ENCODE measurements around the gene AP3M1. TPM values are rescaled to one million over a fixed set of nuclear protein-coding genes. Genes with fewer than 3 reads are reported as not detected.
"Not testable (repeated sequence)": the region's sequence is repeated elsewhere in the genome, so short reads cannot be mapped to it uniquely, and the experiment has no call there.

AP3M1 gene, protein sequence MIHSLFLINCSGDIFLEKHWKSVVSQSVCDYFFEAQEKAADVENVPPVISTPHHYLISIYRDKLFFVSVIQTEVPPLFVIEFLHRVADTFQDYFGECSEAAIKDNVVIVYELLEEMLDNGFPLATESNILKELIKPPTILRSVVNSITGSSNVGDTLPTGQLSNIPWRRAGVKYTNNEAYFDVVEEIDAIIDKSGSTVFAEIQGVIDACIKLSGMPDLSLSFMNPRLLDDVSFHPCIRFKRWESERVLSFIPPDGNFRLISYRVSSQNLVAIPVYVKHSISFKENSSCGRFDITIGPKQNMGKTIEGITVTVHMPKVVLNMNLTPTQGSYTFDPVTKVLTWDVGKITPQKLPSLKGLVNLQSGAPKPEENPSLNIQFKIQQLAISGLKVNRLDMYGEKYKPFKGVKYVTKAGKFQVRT
- 10 to 100 TPM; 41.9 to 42.0 TPM for total RNA-seq

DNA sequence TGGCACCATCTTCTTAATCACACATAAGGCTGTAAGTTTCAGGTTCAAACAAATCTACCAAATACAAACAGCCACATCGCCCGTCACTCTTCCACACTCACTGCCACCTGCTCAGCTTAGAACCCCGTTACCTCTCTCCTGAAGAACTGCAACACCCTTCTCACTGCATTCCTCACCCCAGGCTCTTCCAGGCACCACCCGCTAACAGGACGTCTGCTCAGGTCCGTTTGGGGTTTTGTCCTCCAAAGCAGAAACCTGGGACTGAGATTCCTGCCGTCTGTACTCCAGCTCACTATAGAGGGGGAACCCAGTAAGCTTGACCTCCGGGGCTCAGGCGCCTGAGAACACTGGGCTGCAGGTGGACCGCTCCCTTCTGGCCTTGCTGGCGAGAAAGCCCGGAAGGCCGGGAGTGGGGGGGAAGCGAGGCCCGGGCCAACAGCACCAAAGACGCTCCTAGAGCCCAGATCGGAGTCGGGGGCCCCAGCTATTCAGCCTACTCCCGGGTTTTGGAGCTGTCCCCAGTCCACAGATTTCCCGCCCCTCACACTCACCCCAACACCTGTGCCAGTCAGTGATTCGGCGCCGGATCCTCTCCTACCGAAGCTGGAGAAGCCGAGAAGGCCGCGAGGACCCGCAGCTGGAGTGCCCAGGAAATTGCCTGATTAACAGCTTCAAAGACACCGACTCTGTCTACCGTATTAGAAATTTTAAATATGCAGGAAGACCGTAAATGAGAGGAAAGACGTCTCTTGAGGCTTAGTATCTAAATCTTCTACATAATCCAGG is at the start of gene AP3M1:
TSS of gene AP3M1 (minus strand) at position 625 of the 786 bp plus-strand sequence. CDS start 12,449 bp downstream, outside the sequence.
- DNase-seq (peak; percentile 90), ATAC-seq (peak; percentile 66)
- ChIA-PET POLR2A (interaction anchor here (0.6 to 3.8 kb wide), 4 partner anchors 17 to 335 kb away, joined by 3 to 19 read pairs (median 4); no protein-coding TSS in a partner anchor), CTCF (interaction anchor here (0.8 to 1.8 kb wide), 5 partner anchors 17 to 950 kb away, joined by 3 to 8 read pairs (median 4); no protein-coding TSS in a partner anchor)
- peak within 1 kb of the TSS; percentile 85 for H3K27ac Mint-ChIP-seq
- peaks cover 14% of the 10 kb centered on the region for H3K36me3 Mint-ChIP-seq (ENCODE audit: low read depth)
- H3K27me3 Mint-ChIP-seq, result no peaks in the 10 kb centered on the region
- no peak within 1 kb of the TSS for H3K4me3 Mint-ChIP-seq
- H3K4me1 Mint-ChIP-seq, result peaks cover 51% of the 10 kb centered on the region
- H3K9me3 Mint-ChIP-seq (ENCODE audit: low read depth), result no peaks in the 10 kb centered on the region
- intact Hi-C loops (cut with DNase I, micrococcal nuclease), result loop anchor here (1.0 to 10.0 kb wide), 9 partner anchors 64 to 1082 kb away; partner anchors contain the start of genes SAMD8 (in 2 of the 2) and ZSWIM8 (in 1 of the 2)

DNA sequence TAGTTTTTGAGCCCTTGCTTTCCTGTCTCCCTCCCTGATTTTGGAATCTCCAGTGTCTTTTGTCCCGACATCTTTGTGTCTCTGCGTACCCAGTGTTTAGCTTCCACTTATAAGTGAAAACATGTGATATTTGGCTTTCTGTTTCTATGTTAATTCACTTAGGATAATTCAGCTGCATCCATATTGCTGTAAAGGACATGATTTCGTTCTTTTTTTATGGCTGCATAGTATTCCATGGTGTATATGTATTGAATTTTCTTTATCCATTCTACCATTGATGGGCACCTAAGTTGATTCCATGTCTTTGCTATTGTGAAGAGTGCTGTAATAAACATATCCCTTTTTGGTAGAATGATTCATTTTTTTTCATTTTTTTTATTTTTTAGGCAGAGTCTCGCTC is 48.7 kb upstream of the AP3M1 start:
- Mint-ChIP-seq H3K9me3 (ENCODE audit: low read depth) (no peaks in the 10 kb centered on the region), H3K4me1 (peaks cover 18% of the 10 kb centered on the region), H3K27ac (no peak overlapping the region), H3K4me3 (no peak overlapping the region), H3K36me3 (ENCODE audit: low read depth) (peaks cover 9% of the 10 kb centered on the region), H3K27me3 (no peaks in the 10 kb centered on the region)
- DNase-seq (no peak), ATAC-seq (no peak)
- intact Hi-C loops (cut with DNase I, micrococcal nuclease), result no loop called here
- POLR2A ChIA-PET, result no interaction called here
- CTCF ChIA-PET, result interaction anchor here (1.1 to 1.8 kb wide), 2 partner anchors 13 to 14 kb away, joined by 3 to 4 read pairs; no protein-coding TSS in a partner anchor

DNA sequence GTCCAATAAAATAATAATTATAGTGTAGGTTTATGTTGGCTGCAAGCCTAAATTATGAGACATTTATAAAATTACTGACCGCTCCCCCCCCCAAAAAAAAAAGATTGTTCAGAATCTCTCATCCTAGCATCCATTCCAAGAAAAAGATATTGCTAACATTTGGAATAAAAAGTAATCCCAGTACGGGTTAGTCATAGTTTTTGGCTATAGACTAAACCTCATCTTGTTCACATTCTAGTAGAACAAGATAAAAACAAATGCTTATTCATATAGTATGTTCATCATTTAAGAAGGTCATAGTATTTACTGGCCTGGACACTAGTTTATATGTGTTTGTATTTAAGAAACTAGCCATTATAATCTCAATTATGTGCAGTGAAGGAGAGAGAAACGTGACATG is 44.4 kb upstream of the AP3M1 start:
- DNase-seq (no peak), ATAC-seq (no peak)
- Mint-ChIP-seq H3K36me3 (ENCODE audit: low read depth) (peaks cover 2% of the 10 kb centered on the region), H3K4me1 (peaks cover 43% of the 10 kb centered on the region), H3K9me3 (ENCODE audit: low read depth) (no peaks in the 10 kb centered on the region), H3K27ac (peak overlapping the region; percentile 51), H3K4me3 (no peak overlapping the region), H3K27me3 (no peaks in the 10 kb centered on the region)
- ChIA-PET POLR2A (no interaction called here), CTCF (interaction anchor here (1.0 kb wide), 1 partner anchor 18 kb away, joined by 3 read pairs; no protein-coding TSS in a partner anchor)
- intact Hi-C loops (cut with DNase I, micrococcal nuclease), result no loop called here

DNA sequence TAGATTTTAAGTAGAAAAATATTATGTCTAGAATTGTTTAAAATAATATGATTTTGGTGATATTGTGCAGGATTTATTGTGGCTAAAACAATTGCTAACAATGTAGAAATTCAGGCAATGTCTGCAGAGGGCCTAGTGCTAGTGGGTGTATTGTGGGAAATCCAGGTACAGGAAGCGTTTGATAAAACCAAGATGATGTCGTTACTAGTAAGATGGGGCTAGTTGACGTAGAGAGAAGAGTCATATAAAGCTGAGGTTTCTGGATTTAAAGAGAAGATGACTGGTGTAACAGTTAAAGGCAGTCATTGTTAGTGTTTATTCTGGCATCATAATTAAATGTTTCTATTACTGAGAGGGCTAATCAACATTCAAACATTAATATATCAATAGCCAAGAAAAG is 43.9 kb upstream of the AP3M1 start:
- H3K4me3 Mint-ChIP-seq, result no peak overlapping the region
- CTCF ChIA-PET, result interaction anchor here (0.6 to 1.0 kb wide), 2 partner anchors 9 to 18 kb away, joined by 3 read pairs; no protein-coding TSS in a partner anchor
- no peaks in the 10 kb centered on the region for H3K9me3 Mint-ChIP-seq (ENCODE audit: low read depth)
- POLR2A ChIA-PET, result no interaction called here
- H3K36me3 Mint-ChIP-seq (ENCODE audit: low read depth), result peaks cover 3% of the 10 kb centered on the region
- intact Hi-C loops (cut with DNase I, micrococcal nuclease), result no loop called here
- ATAC-seq (peak; percentile 85), DNase-seq (no peak)
- H3K27ac Mint-ChIP-seq, result peak overlapping the region; percentile 5
- H3K4me1 Mint-ChIP-seq, result peaks cover 48% of the 10 kb centered on the region
- no peaks in the 10 kb centered on the region for H3K27me3 Mint-ChIP-seq

DNA sequence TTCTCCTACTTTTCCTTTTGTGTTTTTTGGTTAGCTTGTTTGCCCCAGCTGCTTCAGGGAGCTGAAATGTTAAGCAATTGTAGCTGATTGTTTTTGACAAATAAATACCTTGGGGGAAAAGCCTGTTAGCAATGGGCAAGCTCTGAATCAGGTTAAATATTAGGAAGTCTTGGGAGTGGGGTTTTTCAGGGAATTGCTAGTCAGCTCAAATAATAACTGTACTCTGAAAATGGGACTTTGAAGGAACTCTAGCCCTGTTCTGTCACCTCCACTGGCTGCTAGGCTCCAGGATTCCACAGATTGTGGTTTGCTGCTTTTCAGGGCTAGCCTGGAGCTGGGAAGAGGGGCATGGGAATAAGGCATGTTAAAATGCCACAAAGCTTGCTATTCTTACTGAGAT is 39.9 kb upstream of the AP3M1 start:
- DNase-seq (no peak), ATAC-seq (no peak)
- peak overlapping the region; percentile 69 for H3K4me3 Mint-ChIP-seq
- H3K27me3 Mint-ChIP-seq, result no peaks in the 10 kb centered on the region
- H3K27ac Mint-ChIP-seq, result peak overlapping the region; percentile 96
- H3K4me1 Mint-ChIP-seq, result peaks cover 60% of the 10 kb centered on the region
- H3K36me3 Mint-ChIP-seq (ENCODE audit: low read depth), result peaks cover 7% of the 10 kb centered on the region
- ChIA-PET POLR2A (interaction anchor here (0.8 to 1.2 kb wide), 2 partner anchors 10 to 842 kb away, joined by 4 read pairs; no protein-coding TSS in a partner anchor), CTCF (interaction anchor here (0.6 to 2.8 kb wide), 8 partner anchors 8 to 314 kb away, joined by 3 to 16 read pairs (median 4); no protein-coding TSS in a partner anchor)
- intact Hi-C loops (cut with DNase I, micrococcal nuclease), result no loop called here
- no peaks in the 10 kb centered on the region for H3K9me3 Mint-ChIP-seq (ENCODE audit: low read depth)

DNA sequence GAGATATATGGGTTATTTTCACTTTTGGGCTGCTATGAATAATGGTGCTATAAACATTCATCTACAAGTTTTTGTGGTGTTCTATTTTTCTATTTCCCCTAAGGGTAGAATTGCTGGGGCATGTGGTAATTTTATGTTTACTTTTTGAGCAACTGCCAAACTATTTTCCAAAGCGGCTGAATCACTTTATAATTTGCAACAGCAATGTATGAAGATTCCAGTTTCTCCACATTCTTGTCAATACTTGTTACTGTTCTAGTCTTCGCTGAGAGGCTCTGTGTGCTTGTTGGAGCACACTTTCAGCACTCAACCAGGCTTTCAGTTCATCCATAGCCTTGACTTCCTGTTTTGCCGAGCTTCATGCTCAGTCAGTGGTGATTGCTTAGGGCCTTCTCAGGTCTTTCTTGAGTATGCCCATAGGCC is 39.4 kb upstream of the AP3M1 start:
- intact Hi-C loops (cut with DNase I, micrococcal nuclease), result no loop called here

DNA sequence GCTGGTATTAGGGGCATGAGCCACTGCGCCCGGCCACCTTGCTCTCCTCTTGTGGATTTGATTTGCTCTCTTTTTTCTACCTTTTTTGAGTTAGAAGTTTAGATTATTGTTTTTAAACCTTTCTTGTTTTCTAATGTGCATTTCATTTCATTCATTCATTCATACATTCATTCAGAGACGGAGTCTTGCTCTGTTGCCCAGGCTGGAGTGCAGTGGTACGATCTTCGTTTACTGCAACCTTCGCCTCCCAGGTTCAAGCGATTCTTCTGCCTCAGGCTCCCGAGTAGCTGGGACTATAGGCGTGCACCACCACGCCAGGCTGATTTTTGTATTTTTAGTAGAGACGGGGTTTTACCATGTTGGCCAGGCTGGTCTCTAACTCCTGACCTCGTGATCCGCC is 38.0 kb upstream of the AP3M1 start:
- H3K27me3 Mint-ChIP-seq; H3K4me3 Mint-ChIP-seq; H3K27ac Mint-ChIP-seq; intact Hi-C loops (cut with DNase I, micrococcal nuclease); DNase-seq; POLR2A ChIA-PET; ATAC-seq; H3K9me3 Mint-ChIP-seq (ENCODE audit: low read depth): not testable (repeated sequence)
- CTCF ChIA-PET, result interaction anchor here (0.9 to 2.8 kb wide), 3 partner anchors 10 to 14 kb away, joined by 3 to 8 read pairs (median 7); no protein-coding TSS in a partner anchor
- Mint-ChIP-seq H3K4me1 (peaks cover 47% of the 10 kb centered on the region), H3K36me3 (ENCODE audit: low read depth) (peaks cover 11% of the 10 kb centered on the region)

More for the DNA sequence above, 39.4 kb upstream of the AP3M1 start:
- DNase-seq, result peak; percentile 35
- peaks cover 3% of the 10 kb centered on the region for H3K9me3 Mint-ChIP-seq (ENCODE audit: low read depth)
- POLR2A ChIA-PET, result interaction anchor here (0.8 to 1.2 kb wide), 3 partner anchors 10 to 841 kb away, joined by 3 to 4 read pairs (median 4); no protein-coding TSS in a partner anchor
- peaks cover 60% of the 10 kb centered on the region for H3K4me1 Mint-ChIP-seq
- H3K27ac Mint-ChIP-seq, result peak overlapping the region; percentile 96
- CTCF ChIA-PET, result interaction anchor here (0.6 to 2.8 kb wide), 9 partner anchors 8 to 313 kb away, joined by 3 to 16 read pairs (median 4); no protein-coding TSS in a partner anchor
- H3K27me3 Mint-ChIP-seq, result no peaks in the 10 kb centered on the region
- peak; percentile 73 for ATAC-seq
- H3K4me3 Mint-ChIP-seq, result peak overlapping the region; percentile 69
- H3K36me3 Mint-ChIP-seq (ENCODE audit: low read depth), result peaks cover 9% of the 10 kb centered on the region

DNA sequence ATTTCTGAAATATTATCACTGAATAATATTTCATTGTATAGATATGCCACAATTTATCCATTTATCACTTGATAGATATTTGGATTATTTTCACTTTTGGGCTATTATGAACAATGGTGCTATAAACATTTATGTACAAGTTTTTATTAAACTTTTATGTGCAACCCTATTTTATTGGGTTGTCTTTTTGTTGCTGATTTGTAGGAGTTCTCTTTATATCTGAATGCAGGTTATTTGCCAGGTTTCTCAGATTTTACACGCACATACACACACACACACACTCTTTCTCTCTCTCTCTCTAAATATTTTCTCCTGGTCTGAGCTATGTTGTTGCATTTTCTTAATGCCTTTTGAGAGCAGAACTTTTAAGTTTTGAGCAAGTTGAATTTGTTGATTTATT is 36.6 kb upstream of the AP3M1 start:
- no peak for DNase-seq
- Mint-ChIP-seq H3K9me3 (ENCODE audit: low read depth) (peaks cover 4% of the 10 kb centered on the region), H3K4me1 (peaks cover 43% of the 10 kb centered on the region), H3K27ac (peak overlapping the region; percentile 7), H3K36me3 (ENCODE audit: low read depth) (peaks cover 11% of the 10 kb centered on the region), H3K4me3 (no peak overlapping the region), H3K27me3 (no peaks in the 10 kb centered on the region)
- POLR2A ChIA-PET, result no interaction called here
- ATAC-seq, result no peak
- CTCF ChIA-PET, result interaction anchor here (0.6 to 0.7 kb wide), 2 partner anchors 106 to 123 kb away, joined by 3 read pairs; no protein-coding TSS in a partner anchor
- intact Hi-C loops (cut with DNase I, micrococcal nuclease), result no loop called here

DNA sequence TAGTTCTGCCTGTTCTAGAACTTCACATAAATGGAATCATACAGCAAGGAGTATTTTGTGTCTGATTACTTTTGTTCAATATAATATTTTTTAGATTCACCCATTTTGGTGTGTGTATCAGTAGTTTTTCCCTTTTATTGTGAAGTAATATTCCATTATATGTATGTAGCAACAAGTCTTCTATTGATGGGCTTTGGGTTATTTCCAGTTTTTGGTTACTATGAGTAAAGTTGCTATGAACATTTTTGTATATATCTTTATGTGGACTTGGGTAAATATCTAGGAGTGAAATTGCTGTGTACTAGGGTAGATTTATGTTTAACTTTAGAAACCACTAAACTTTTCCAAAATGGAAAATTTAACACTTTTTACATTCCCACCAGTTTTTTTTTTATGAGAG is 36.0 kb upstream of the AP3M1 start:
- Mint-ChIP-seq H3K27ac (peak overlapping the region; percentile 33), H3K4me1 (peaks cover 48% of the 10 kb centered on the region), H3K27me3 (no peaks in the 10 kb centered on the region), H3K36me3 (ENCODE audit: low read depth) (peaks cover 13% of the 10 kb centered on the region), H3K4me3 (no peak overlapping the region), H3K9me3 (ENCODE audit: low read depth) (peaks cover 4% of the 10 kb centered on the region)
- DNase-seq (no peak), ATAC-seq (no peak)
- CTCF ChIA-PET, result no interaction called here
- POLR2A ChIA-PET, result no interaction called here
- intact Hi-C loops (cut with DNase I, micrococcal nuclease), result no loop called here

DNA sequence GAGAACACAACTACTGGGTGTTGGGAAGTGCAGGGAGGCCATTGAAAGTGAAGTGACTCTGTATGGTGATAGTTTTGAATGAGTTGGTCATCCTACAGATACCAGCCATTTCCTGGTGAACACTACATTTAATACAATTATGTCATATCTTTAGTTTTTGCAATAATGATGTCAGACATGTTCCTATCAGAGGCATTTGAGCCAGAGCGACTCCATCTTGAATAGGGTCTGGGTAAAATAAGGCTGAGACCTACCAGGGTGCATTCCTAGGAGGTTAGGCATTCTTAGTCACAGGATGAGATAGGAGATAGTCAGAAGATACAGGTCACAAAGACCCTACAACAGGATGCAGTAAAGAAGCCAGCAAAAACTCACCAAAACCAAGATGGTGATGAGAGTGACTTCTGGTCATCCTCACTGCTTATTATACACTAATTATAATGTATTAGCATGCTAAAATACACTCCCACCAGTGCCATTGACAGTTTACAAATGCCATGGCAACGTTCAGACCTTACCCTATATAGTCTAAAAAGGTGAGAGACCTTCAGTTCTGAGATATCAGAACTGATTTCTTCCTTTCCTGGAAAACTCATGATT is 28.6 kb upstream of the AP3M1 start:
- Mint-ChIP-seq H3K27me3 (no peaks in the 10 kb centered on the region), H3K4me1 (peaks cover 49% of the 10 kb centered on the region), H3K4me3 (peak overlapping the region; percentile 11), H3K9me3 (ENCODE audit: low read depth) (no peaks in the 10 kb centered on the region), H3K36me3 (ENCODE audit: low read depth) (peaks cover 7% of the 10 kb centered on the region), H3K27ac (peak overlapping the region; percentile 63)
- CTCF ChIA-PET, result interaction anchor here (1.2 kb wide), 1 partner anchor 10 kb away, joined by 7 read pairs; no protein-coding TSS in a partner anchor
- intact Hi-C loops (cut with DNase I, micrococcal nuclease), result loop anchor here in 1 of 2 experiments (5.0 kb wide), 1 partner anchor 33 kb away; no protein-coding TSS in a partner anchor
- POLR2A ChIA-PET, result no interaction called here
- DNase-seq, result no peak
- ATAC-seq, result no peak

All from activated CD4-positive, alpha-beta T cell treated with anti-CD3 and anti-CD28 coated beads for 36 hours (primary cell).